Mucosa of stomach (tissue), 1 donor: Measurements from ENCODE around the gene RAB3B.
"Not testable (repeated sequence)": the region's sequence is repeated elsewhere in the genome, so short reads cannot be mapped to it uniquely, and the experiment has no call there.

ENCODE experiments used
- H3K27me3 ChIP-seq: one replicate; pipeline ENCODE4 v1.7.0; 2013; ENCODE audit warnings: mild to moderate bottlenecking, low read length; ENCODE audit not compliant: control insufficient read depth, insufficient read depth
- H3K36me3 ChIP-seq: one replicate; pipeline ENCODE4 v1.7.0; 2013; ENCODE audit warnings: low read length; ENCODE audit not compliant: control insufficient read depth, insufficient read depth
- H3K4me1 ChIP-seq: one replicate; pipeline ENCODE4 v1.7.0; 2013; ENCODE audit warnings: mild to moderate bottlenecking, low read length; ENCODE audit not compliant: control insufficient read depth, insufficient read depth
- H3K4me3 ChIP-seq: one replicate; pipeline ENCODE4 v1.7.0; 2013; ENCODE audit warnings: low read length
- H3K9ac ChIP-seq: one replicate; pipeline ENCODE4 v1.7.0; 2013; ENCODE audit warnings: mild to moderate bottlenecking, low read length, moderate library complexity
- H3K9me3 ChIP-seq: one replicate; pipeline ENCODE4 v1.7.0; 2013; ENCODE audit warnings: mild to moderate bottlenecking, low read length, moderate library complexity; ENCODE audit not compliant: control insufficient read depth
- donor health status: Pancreatic carcinoma.

Gene RAB3B

DNA sequence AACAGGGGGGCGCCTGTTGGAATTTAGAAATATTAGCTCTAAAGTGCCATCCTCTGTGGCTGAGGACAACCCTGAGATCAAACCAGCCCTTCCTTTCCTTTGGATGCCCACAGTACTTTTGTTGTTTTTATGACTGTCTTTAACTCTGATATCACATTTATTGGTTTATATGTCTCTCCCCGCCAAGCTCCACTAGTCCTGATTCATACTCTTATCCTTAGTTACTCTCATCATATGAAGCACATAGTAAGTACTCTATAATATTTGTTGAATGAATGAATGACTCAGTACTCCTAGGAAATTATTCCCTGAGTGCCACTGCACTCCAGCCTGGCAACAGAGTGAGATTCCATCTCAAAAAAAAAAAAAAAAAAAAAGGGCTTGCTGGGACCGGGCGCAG, 89.3 kb downstream of the RAB3B start:
- H3K9me3 ChIP-seq: no peaks in the 10 kb centered on the region
- H3K4me1 ChIP-seq: no peaks in the 10 kb centered on the region

DNA sequence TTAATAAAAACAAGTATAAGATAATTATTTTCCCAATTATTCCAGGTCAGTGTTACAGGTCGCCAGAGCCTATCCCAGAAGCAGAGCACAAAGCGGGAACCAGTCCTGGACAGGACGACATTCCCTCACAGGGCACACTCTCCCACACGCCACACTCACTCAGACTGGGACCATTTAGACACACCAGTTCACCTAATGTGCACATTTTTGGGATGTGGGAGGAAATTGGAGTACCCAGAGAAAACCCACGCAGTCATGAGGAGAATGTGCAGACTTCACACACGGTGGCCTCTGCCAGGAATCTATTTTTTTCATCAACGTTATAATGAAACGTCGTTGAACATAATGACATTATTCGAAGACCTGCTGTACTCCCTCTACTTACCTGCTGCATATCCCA, 91.5 kb downstream of the RAB3B start:
- Histone ChIP-seq H3K36me3 (no peaks in the 10 kb centered on the region), H3K4me3 (no peak overlapping the region), H3K9me3 (no peaks in the 10 kb centered on the region), H3K4me1 (no peaks in the 10 kb centered on the region), H3K9ac (no peak overlapping the region), H3K27me3 (no peaks in the 10 kb centered on the region)

More for the DNA sequence above, 89.3 kb downstream of the RAB3B start:
- Histone ChIP-seq H3K36me3 (no peaks in the 10 kb centered on the region), H3K9ac (no peak overlapping the region), H3K4me3 (no peak overlapping the region), H3K27me3 (no peaks in the 10 kb centered on the region)

DNA sequence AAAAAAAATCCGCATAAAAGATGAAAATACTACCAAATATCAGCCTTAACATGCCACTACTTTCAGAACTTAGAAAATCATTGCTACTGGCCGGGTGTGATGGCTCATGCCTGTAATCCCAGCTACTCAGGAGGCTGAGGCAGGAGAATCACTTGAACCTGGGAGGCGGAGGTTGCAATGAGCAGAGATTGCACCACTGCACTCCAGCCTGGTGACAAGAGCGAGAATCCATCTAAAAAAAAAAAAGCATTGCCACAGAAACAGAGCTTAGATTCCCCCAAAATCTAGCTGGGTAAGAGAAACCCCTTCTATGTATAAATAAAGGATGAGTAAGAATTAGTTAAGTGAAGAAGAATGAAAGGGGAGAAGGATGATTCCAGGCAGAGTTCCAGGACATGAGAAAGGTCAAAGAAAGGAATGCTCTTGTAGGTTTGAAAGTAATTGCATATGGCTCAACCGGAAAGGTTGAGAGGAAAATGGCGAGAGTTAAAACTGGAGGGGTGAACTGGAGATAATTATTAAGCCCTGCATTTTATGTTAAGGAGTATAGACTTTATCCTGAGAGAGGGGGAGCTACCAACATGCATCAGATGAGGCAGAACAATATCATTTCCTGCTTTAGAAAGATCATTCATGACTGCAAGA, 92.3 kb downstream of the RAB3B start:
- no peak overlapping the region for H3K4me3 ChIP-seq
- H3K4me1 ChIP-seq: no peaks in the 10 kb centered on the region
- no peaks in the 10 kb centered on the region for H3K9me3 ChIP-seq
- H3K27me3 ChIP-seq: no peaks in the 10 kb centered on the region
- no peaks in the 10 kb centered on the region for H3K36me3 ChIP-seq
- H3K9ac ChIP-seq: no peak overlapping the region

DNA sequence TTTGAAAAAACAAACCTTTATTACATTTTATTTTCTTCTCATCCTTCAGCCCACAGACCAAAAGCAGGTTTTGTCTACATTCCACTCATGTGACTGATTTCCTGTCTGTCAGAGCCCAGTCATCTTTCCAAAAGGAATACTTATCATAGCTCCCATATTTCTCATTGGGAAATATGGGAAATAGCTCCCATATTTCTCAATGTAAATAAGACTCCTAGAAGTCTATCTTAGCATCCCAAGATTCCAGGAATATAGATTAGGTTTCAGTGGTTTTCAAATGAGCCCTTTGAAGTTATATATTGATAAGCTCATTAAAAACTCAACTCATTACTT, 92.8 kb downstream of the RAB3B start:
- no peak overlapping the region for H3K9ac ChIP-seq
- no peaks in the 10 kb centered on the region for H3K27me3 ChIP-seq
- no peaks in the 10 kb centered on the region for H3K4me1 ChIP-seq
- H3K9me3 ChIP-seq: no peaks in the 10 kb centered on the region
- H3K36me3 ChIP-seq: no peaks in the 10 kb centered on the region
- no peak overlapping the region for H3K4me3 ChIP-seq

DNA sequence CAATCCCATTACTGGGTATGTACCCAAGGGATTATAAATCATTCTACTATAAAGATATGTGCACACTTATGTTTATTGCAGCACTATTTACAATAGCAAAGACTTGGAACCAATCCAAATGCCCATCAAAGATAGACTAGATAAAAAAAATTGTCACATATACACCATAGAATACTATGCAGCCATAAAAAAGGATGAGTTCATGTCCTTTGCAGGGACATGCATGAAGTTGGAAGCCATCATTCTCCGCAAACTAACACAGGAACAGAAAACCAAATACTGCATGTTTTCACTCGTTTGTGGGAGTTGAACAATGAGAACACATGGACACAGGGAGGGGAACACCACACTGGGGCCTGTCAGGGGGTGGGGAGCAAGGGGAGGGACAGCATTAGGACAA, 95.8 kb downstream of the RAB3B start:
- H3K4me3 ChIP-seq, H3K36me3 ChIP-seq, H3K9me3 ChIP-seq, H3K4me1 ChIP-seq, H3K27me3 ChIP-seq, H3K9ac ChIP-seq: not testable (repeated sequence)

DNA sequence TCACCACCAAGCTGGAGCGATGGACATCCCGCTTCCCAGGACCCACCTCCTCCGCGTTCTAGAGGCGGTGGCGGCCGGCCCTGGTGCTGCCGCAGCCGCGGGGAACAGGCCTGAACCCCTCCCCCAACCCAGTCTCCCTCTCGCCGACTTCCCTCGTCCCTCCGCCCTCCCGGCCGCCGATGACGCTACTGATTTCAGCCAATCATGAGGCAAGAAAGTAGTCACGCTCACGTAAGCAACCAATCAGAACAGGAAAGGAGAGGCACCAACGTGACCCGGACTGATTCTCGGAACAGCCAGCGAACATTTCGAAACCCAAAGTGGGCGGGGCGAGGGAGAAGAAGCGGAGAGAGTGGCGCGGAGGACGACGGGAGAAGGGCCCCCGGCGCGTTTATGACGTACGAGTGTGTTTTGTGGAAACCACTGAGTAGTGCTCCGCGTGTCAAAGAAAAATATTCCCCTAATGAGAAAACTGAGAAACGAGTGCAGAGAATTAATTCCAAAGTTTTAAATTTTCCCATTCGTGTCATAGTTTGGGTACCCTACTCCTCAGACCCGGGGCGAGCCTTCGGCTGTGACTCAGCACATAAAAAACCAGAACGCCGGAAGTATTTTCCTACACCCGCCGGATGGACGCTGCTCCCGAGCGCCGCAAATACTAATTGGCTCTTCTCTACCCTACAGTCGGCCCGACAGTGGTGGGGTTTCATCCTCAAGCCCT, 111.7 kb downstream of the RAB3B start, which contains the start of gene NRDC:
Gene NRDC, minus strand, starts transcription at position 112 of the 721 bp plus-strand sequence. CDS start 112 bp downstream, outside the sequence.
- peak within 1 kb of the TSS; percentile 99 for H3K9ac ChIP-seq
- no peaks in the 10 kb centered on the region for H3K9me3 ChIP-seq
- no peaks in the 10 kb centered on the region for H3K36me3 ChIP-seq
- H3K4me1 ChIP-seq: peaks cover 11% of the 10 kb centered on the region
- peak within 1 kb of the TSS; percentile 91 for H3K4me3 ChIP-seq
- peaks cover 17% of the 10 kb centered on the region for H3K27me3 ChIP-seq

DNA sequence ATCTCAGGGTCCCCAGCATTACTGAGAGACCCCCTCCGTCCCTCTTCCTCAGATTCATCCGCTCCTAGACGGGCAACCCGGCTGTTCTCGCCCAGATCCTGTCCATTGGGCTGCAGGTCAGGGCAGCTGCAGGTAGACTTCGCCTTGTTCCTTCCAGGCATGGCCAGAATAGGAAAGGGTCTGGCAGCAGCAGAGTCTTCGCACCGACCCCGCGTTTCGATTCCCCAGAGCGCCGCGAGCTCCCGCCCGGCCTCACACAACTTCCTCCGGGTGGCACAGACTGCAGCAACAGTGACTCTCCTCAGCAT, 112.2 kb downstream of the RAB3B start:
- Histone ChIP-seq H3K27me3 (peaks cover 12% of the 10 kb centered on the region), H3K9me3 (no peaks in the 10 kb centered on the region), H3K36me3 (no peaks in the 10 kb centered on the region), H3K4me1 (peaks cover 11% of the 10 kb centered on the region), H3K4me3 (peak overlapping the region; percentile 91), H3K9ac (peak overlapping the region; percentile 99)

DNA sequence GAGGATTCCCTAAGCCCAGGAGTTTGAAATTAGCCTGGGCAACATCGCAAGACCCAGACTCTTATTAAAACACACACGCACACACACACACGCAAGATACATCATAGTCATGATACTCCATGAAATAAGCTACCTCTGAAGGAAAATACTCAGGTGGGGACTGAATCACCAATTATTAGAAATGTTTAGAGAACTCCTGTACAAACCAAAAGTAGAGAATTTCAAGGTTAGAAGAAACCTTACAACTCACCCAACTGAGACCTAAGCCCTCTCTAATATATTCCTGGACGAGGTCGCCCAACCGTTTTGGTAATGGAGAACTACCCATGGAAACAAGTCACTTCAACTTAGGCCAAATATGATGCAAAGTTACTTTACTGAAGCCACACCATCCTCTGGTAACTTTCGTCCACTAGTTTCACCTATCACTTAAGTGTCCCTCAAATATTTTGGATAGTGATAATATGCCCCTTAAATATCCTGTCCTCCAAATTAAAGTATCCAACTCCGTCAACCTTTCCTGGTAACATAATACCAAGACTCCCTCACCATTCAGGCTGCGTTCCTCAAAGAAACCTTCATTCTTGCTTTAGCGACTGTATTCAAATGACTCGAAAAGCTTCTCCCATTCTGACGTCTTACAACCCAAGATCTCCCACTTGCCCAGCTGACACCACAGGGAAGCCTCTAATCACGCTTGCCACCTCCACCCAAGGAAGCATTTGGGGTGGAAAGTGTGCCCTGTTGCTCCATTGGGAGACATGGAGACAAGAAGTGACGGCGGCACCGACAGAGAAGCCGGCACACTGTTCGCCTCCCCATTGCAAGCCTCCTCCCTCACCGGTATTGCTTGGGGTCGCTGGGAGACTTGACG, 112.8 kb downstream of the RAB3B start:
- no peaks in the 10 kb centered on the region for H3K36me3 ChIP-seq
- peaks cover 11% of the 10 kb centered on the region for H3K4me1 ChIP-seq
- H3K4me3 ChIP-seq: peak overlapping the region; percentile 91

DNA sequence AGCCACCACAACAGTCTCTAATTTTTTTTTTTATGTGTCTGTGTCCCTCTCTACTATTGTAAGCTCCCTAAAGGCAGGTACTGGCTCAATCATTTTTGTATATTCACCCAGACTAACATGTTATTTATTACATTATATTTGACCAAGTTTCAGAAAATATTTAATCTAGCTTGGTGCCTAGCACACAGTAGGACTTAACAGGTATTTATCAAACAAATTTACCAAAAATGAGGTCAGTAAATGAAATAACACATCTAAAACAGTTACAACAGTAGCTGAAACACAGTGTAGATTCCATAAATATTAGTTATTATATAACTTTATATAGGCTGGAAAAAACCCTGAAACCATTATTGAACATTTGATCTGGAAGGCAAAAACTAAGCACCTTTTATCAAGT, 114.7 kb downstream of the RAB3B start:
- no peaks in the 10 kb centered on the region for H3K36me3 ChIP-seq
- H3K9me3 ChIP-seq: no peaks in the 10 kb centered on the region
- no peaks in the 10 kb centered on the region for H3K27me3 ChIP-seq
- no peak overlapping the region for H3K4me3 ChIP-seq
- H3K4me1 ChIP-seq: peaks cover 11% of the 10 kb centered on the region
- no peak overlapping the region for H3K9ac ChIP-seq

More for the DNA sequence above, 112.8 kb downstream of the RAB3B start:
- Histone ChIP-seq H3K9me3 (no peaks in the 10 kb centered on the region), H3K9ac (peak overlapping the region; percentile 99), H3K27me3 (peaks cover 6% of the 10 kb centered on the region)

DNA sequence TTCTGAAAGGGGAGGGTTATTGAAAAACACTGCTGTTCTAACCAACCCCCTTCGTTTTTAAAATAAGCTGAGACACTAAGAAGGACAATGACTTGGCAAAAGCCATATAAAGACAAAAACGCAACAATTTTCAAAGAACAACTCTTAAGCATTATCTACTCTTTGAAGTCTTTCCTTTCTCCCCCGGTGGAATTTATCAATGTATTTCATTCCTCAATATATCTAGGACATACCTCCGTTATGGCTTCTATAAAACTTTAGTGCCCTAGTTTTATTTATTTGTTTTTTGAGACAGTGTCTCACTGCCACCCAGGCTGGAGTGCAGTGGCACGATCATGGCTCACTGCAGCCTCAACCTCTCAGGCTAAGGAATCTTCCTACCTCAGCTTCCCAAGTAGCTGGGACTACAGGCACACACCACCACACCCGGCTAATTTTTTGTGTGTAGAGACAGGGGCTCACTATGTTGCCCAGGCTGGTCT, 115.2 kb downstream of the RAB3B start:
- Histone ChIP-seq H3K9ac (no peak overlapping the region), H3K27me3 (no peaks in the 10 kb centered on the region), H3K4me1 (peaks cover 11% of the 10 kb centered on the region), H3K9me3 (no peaks in the 10 kb centered on the region), H3K4me3 (no peak overlapping the region), H3K36me3 (no peaks in the 10 kb centered on the region)

DNA sequence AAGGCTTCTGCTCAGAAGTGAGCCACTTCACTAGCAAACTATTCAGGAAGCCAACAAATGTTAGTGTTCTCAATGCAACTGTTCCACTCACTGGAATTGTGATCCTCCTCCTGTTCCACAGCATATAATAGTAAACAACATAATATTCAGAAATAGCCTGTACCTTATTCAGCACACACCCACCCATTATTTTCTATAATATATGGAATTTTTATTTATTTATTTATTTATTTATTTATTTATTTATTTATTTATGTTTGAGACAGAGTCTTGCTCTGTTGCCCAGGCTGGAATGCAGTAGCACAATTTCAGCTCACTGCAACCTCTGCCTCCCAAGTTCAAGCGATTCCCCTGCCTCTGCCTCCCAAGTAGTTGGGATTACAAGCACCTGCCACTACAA, 117.2 kb downstream of the RAB3B start:
- H3K27me3 ChIP-seq, H3K4me1 ChIP-seq, H3K9me3 ChIP-seq, H3K4me3 ChIP-seq, H3K36me3 ChIP-seq, H3K9ac ChIP-seq: not testable (repeated sequence)

DNA sequence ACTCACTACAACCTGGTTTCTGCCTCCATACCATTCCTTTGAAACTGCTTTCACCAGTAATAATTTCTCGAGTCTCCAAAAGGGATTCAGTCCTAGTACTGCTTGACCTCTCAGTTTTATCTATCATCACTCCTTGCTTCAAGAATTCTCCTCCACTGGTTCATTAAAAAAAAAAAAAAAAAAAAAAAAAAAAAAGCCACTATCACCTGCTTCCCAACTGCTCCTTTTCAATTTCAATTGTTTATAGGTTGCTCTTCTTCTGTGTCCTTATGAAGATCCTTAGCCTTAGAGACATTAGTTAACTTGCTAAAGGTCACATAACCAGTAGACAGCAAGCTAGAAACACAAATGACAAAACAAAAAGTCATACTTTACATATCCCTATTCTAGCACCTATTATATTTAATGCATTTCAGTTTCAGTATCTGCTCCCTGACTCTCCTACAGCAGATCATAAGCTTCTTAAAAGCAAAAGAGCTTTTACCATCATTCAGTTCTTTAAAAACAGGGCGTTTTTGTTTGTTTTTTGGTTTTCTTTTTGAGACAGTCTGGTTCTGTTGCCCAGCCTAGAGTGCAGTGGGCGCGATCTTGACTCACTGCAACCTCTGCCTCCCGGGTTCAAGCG, 119.0 kb downstream of the RAB3B start:
- Histone ChIP-seq H3K27me3 (no peaks in the 10 kb centered on the region), H3K4me3 (no peak overlapping the region), H3K36me3 (no peaks in the 10 kb centered on the region), H3K9me3 (no peaks in the 10 kb centered on the region), H3K4me1 (no peaks in the 10 kb centered on the region), H3K9ac (no peak overlapping the region)
